Small intestine (tissue), 7 donors: Measurements from ENCODE around the gene NR3C1. TPM values are rescaled to one million over a fixed set of nuclear protein-coding genes. Genes with fewer than 3 reads are reported as not detected.

Experiments used
- DNase-seq, 2 donors: peaks; one replicate each; pipeline versions ENCODE4 v3.0.0 to v3.0.0-alpha.2; 2013
- FAIRE-seq: peaks from 2 replicates; lab custom pipeline; 2012; peaks lifted over from hg19 to GRCh38; lab: Jason Lieb, UNC
- H3K27ac ChIP-seq, 3 donors: one replicate each; pipeline ENCODE4 v1.5.1; 2013; ENCODE audit warnings: low read length in 2 of 3, mild to moderate bottlenecking in 2 of 3, control low read depth in 1 of 3, inconsistent platforms in 1 of 3, low read depth in 1 of 3, moderate library complexity in 1 of 3
- H3K27me3 ChIP-seq, 3 donors: one replicate each; pipeline ENCODE4 v1.6.1; 2013; ENCODE audit warnings: low read length in 3 of 3, inconsistent platforms in 1 of 3; ENCODE audit not compliant: control insufficient read depth in 3 of 3, insufficient read depth in 3 of 3
- H3K36me3 ChIP-seq, 3 donors: one replicate each; pipeline ENCODE4 v1.6.1; 2013; ENCODE audit warnings: low read length in 3 of 3, inconsistent platforms in 1 of 3, low read depth in 1 of 3, mild to moderate bottlenecking in 1 of 3, moderate library complexity in 1 of 3; ENCODE audit not compliant: control insufficient read depth in 3 of 3, insufficient read depth in 2 of 3
- H3K4me1 ChIP-seq, 3 donors: one replicate each; pipeline ENCODE4 v1.6.1; 2013; ENCODE audit warnings: low read length in 2 of 3, inconsistent platforms in 1 of 3, low read depth in 1 of 3, mild to moderate bottlenecking in 1 of 3, moderate library complexity in 1 of 3; ENCODE audit not compliant: control insufficient read depth in 3 of 3, insufficient read depth in 2 of 3
- H3K4me3 ChIP-seq, 3 donors: one replicate each; pipeline ENCODE4 v1.5.1; 2013; ENCODE audit warnings: low read length in 3 of 3, control low read depth in 1 of 3, inconsistent platforms in 1 of 3, low read depth in 1 of 3, mild to moderate bottlenecking in 1 of 3, moderate library complexity in 1 of 3
- H3K9me3 ChIP-seq, 2 donors: one replicate each; pipeline ENCODE4 v1.6.1; 2013; ENCODE audit warnings: low read depth in 1 of 2, low read length in 1 of 2; ENCODE audit not compliant: control insufficient read depth in 2 of 2, insufficient read depth in 1 of 2
- WGBS, 3 donors: extraction: QIAGEN DNeasy Blood & Tissue Kit; methylation state at CpG; one replicate each; pipeline ENCODE4 v1.1.7; 2013; 5-methylcytosine and 5-hydroxymethylcytosine counted together
- polyA plus RNA-seq, 4 donors: library from polyadenylated mRNA; stranded (reverse) in 3 of 4; unstranded in 1 of 4; fragments of 200-250 nt in 3 of 4; fragments of 120-200 nt in 1 of 4; gene quantifications; one replicate each; pipeline versions ENCODE4 v1.2.1 to v1.2.3, GENCODE V29; 2013
- donor health status: healthy with polysubstance abuse.
- donor health status: control.
- donor health status: control.
- donor health status: Bipolar disorder and iron deficiency.
- donor health status: healthy.

NR3C1 gene
- polyA plus RNA-seq, 4 donors: 13.7 to 32.2 (median 16.8) TPM

DNA sequence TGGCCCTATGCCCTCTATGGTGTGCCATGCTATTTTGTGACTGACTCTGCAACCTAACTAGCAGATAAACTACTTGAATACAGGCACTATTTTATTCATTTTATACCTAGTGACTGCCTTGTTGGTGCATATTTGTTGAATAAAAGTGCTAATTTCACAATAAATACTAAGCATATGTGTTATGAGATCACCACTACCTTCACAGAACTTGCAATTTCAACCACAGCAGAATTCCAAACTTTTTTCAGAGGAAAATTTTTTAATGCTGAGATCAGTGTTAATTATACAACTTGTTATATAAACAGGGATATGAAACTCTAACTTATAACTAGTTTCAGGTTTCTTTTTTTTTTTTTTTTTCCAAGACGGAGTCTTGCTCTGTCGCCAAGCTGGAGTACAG, 94.8 kb downstream of the NR3C1 start:
- H3K9me3 ChIP-seq: peaks cover 0 to 3% of the 10 kb centered on the region in 2 donors
- H3K4me1 ChIP-seq: no peaks in the 10 kb centered on the region
- FAIRE-seq (no peak), DNase-seq (no peak)
- WGBS, 3 donors: 82 to 94% (median 88%) methylated on average over 2 of the region's 2 CpGs
- H3K4me3 ChIP-seq: no peak overlapping the region
- H3K36me3 ChIP-seq: peaks cover 7 to 23% (median 11%) of the 10 kb centered on the region in 3 donors
- no peak overlapping the region for H3K27ac ChIP-seq
- H3K27me3 ChIP-seq: no peaks in the 10 kb centered on the region

DNA sequence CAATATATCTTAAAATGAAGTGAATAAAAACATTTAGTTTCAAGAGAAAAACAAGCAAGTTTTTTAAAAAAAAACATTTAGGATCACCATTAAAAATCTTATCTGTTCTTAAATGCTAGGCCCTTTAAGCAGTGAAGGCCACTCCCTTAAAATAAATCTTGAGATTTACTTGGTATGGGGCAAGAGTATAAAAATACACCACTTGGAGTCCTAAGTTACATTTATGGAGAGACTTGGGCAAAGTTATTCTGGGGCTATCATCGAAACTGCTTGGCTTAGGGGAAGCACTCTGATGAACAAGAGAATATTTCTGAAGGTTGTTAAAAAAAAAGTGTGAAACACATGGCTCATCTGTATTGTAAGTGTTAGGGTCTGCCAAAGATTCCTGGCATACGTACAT, 97.4 kb downstream of the NR3C1 start:
- Histone ChIP-seq H3K4me1 (no peaks in the 10 kb centered on the region), H3K36me3 (peaks cover 2 to 16% (median 4%) of the 10 kb centered on the region in 3 donors), H3K27me3 (no peaks in the 10 kb centered on the region), H3K9me3 (peaks cover 0 to 3% of the 10 kb centered on the region in 2 donors), H3K4me3 (no peak overlapping the region), H3K27ac (no peak overlapping the region)
- 83 to 94% (median 94%) methylated on average over 2 of the region's 2 CpGs for WGBS, 3 donors
- no peak for DNase-seq
- FAIRE-seq: no peak

DNA sequence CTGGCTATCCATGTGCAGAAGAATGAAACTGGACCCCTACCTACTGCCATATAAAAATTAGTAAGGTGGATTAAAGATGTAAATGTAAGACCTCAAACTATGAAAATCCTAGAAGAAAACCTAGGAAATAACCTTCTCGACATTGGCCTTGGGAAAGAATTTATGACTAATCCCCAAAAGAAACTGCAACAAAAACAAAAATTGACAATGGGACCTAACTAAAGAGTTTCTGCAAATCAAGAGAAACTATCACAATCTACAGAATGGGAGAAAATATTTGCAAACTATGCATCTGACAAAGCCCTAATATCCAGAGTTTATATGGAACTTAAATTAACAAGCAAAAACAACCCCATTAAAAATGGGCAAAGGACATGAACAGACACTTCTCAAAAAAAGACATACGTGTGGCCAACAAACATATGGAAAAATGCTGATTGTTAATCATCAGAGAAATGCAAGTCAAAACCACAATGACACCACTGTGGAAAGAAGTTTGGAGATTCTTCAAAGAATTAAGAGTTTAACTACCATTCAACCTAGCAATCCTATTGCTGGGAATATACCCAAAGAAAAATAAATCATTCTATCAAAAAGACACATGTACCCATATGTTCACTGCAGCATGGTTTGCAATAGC, 98.5 kb downstream of the NR3C1 start:
- Histone ChIP-seq H3K27me3 (no peaks in the 10 kb centered on the region), H3K4me1 (no peaks in the 10 kb centered on the region), H3K9me3 (peaks cover 0 to 3% of the 10 kb centered on the region in 2 donors), H3K4me3 (no peak overlapping the region), H3K27ac (no peak overlapping the region), H3K36me3 (peaks cover 3 to 12% (median 5%) of the 10 kb centered on the region in 3 donors)
- DNase-seq (no peak), FAIRE-seq (no peak)
- WGBS, 3 donors: 95 to 100% (median 97%) methylated on average over 2 of the region's 2 CpGs

DNA sequence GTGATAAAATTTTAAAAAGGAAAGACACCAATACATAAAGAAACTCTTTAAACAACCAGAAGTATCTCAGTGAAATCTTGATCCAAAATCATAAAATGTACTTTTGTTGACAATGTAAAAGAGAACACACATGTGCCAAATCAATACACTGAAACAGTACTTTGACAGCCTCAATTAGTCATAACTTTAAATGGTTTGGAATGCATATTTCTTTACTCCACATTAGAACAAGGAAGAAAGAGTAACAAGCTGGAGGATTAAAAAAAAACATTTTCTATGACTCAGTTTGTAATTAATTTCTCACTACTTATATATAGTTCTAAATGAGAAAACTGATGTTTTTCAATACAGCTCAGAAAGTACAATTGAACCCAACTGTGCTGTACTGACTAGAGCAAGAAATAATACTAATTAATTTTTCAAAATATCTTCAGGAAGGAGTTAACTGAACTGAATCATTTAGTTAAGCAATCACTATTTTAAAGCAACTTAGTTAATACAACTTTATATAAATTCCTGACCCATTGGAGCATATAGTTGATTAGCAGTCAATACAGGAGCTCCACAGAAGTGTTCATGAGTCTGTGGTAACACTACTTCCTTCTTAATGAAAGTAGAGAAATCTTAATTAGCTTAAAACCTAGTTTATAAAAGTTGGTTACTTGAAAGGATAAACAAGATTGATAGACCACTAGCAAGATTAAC, 101.0 kb downstream of the NR3C1 start:
- peaks cover 0 to 3% of the 10 kb centered on the region in 2 donors for H3K9me3 ChIP-seq
- no peak overlapping the region for H3K4me3 ChIP-seq
- no peak overlapping the region for H3K27ac ChIP-seq
- no peaks in the 10 kb centered on the region for H3K27me3 ChIP-seq
- DNase-seq (no peak), FAIRE-seq (no peak)
- peaks cover 3 to 10% (median 5%) of the 10 kb centered on the region in 3 donors for H3K36me3 ChIP-seq
- H3K4me1 ChIP-seq: no peaks in the 10 kb centered on the region

DNA sequence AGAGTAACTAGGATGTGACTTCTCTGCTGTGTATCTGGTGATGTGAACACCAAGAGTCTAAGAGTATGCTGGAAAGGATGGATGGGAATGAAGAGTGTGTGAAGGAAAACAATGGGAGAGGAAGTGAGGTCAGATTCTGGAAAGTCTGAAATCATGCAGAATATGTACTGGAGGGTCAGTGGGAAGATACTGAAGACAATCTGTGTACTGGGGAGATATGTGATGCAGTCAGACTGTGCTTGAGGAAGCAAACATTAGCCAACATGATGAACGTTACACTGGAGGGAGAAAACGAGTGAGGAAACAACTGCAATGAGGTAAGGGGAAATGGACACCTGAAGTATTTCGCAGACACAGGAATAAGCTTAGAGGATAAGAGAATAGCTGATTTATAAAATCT, 105.7 kb downstream of the NR3C1 start:
- no peak for DNase-seq
- H3K4me1 ChIP-seq: no peaks in the 10 kb centered on the region
- H3K27me3 ChIP-seq: no peaks in the 10 kb centered on the region
- 87 to 99% (median 90%) methylated on average over 3 of the region's 3 CpGs for whole genome bisulfite sequencing, 3 donors
- no peak for FAIRE-seq
- H3K36me3 ChIP-seq: peaks cover 6 to 14% (median 7%) of the 10 kb centered on the region in 3 donors
- no peak overlapping the region for H3K27ac ChIP-seq
- no peak overlapping the region for H3K4me3 ChIP-seq
- H3K9me3 ChIP-seq: no peaks in the 10 kb centered on the region

DNA sequence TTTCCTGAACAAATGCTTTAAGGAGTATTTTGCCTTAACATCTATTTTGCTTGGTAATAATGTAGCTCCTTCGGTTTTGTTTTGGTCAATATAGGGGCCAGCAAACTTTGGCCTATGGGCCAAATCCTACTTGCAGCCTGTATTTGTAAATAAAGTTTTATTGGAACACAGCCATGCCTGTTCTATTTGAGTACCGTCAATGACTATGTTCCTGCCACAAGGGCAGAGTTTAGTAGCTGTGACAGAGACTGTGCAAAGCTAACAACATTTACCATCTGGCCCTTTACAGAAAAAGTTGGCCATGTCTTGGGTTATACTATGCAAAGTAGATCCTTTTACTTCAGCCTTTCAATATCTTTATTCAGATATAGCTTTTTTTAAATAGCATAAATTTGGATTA, 113.4 kb downstream of the NR3C1 start:
- peaks cover 2 to 10% (median 4%) of the 10 kb centered on the region in 3 donors for H3K36me3 ChIP-seq
- no peaks in the 10 kb centered on the region for H3K4me1 ChIP-seq
- FAIRE-seq: no peak

DNA sequence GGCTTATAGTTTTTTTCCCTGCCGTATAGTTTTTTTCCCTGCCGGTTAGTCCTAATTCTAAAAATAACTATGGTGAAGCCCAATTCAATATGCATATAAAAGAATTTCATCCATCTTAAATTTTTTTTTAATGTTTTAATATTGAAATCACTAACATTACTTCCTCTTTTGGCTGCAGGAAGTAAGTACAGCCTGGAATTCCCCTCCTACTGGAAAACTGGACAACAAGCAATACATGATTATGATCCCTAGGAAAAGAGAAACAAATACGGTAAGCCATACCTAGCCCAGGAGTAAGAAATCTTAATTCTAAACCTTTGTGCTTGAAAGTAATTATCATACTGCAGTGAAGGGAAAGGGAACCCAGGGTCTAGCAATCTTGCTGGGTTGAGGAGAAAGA, 119.0 kb downstream of the NR3C1 start:
- 85 to 97% (median 95%) methylated on average over 3 of the region's 3 CpGs for WGBS, 3 donors
- no peak for FAIRE-seq
- DNase-seq: no peak
- no peak overlapping the region for H3K4me3 ChIP-seq
- H3K9me3 ChIP-seq: peaks cover 0 to 3% of the 10 kb centered on the region in 2 donors
- H3K4me1 ChIP-seq: no peaks in the 10 kb centered on the region
- peaks cover 0 to 12% (median 8%) of the 10 kb centered on the region in 3 donors for H3K36me3 ChIP-seq
- H3K27ac ChIP-seq: no peak overlapping the region
- H3K27me3 ChIP-seq: no peaks in the 10 kb centered on the region

More for the DNA sequence above, 113.4 kb downstream of the NR3C1 start:
- no peak overlapping the region for H3K27ac ChIP-seq
- 76 to 93% (median 87%) methylated on average over 2 of the region's 2 CpGs for WGBS, 3 donors
- DNase-seq: no peak
- no peak overlapping the region for H3K4me3 ChIP-seq
- no peaks in the 10 kb centered on the region for H3K27me3 ChIP-seq
- no peaks in the 10 kb centered on the region for H3K9me3 ChIP-seq

DNA sequence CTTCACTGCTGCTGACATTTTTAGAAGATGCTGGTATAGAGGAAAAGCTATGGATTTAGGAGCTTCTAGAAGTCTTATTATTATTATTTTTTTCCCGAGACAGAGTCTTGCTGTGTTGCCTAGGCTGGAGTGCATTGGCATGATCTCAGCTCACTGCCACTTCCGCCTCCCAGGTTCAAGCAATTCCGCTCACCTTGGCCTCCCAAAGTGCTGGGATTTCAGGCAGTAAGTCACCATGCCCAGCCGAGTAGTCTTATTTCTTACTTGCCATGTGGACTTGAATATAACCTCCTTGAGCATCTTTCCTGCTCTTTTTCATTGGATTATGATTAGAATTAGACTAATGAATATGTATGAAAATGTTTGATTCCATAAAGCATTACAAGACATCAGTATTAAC, 119.5 kb downstream of the NR3C1 start:
- FAIRE-seq (no peak), DNase-seq (no peak)
- Histone ChIP-seq H3K4me1 (no peaks in the 10 kb centered on the region), H3K4me3 (no peak overlapping the region), H3K9me3 (peaks cover 0 to 3% of the 10 kb centered on the region in 2 donors), H3K27ac (no peak overlapping the region), H3K27me3 (no peaks in the 10 kb centered on the region), H3K36me3 (peaks cover 0 to 12% (median 8%) of the 10 kb centered on the region in 3 donors)
- WGBS, 3 donors: 99 to 100% (median 99%) methylated on average over 4 of the region's 4 CpGs
